Testis (tissue), 2 donors: ENCODE data around the gene EFNA5.

Source experiments
- CTCF ChIP-seq, 3 experiments: fragments of 450-650 bp in 2 of 3; fragments of 200-600 bp in 1 of 3; sonication (generic) in 1 of 3; IDR thresholded peaks; one replicate each; pipeline ENCODE4 v1.5.1; 2016 to 2019; ENCODE audit warnings: antibody characterized with exemption in 3 of 3, mild to moderate bottlenecking in 2 of 3, moderate library complexity in 1 of 3
- POLR2A ChIP-seq: fragments of 450-650 bp; IDR thresholded peaks from one replicate; pipeline ENCODE4 v1.6.1; 2017; ENCODE audit warnings: antibody characterized with exemption, mild to moderate bottlenecking, moderate library complexity

GRCh38 chr5:107567901-107568671, 102.7 kb downstream of the EFNA5 start:
- no peak for TF ChIP-seq CTCF (IDR thresholded peaks at IDR 0.05)
- no peak for TF ChIP-seq POLR2A
